IMR-90 (cell line): ENCODE results near the gene SECTM1. TPM values are rescaled to one million over a fixed set of nuclear protein-coding genes. Genes with fewer than 3 reads are reported as not detected.
"Not testable (repeated sequence)": the region's sequence is repeated elsewhere in the genome, so short reads cannot be mapped to it uniquely, and the experiment has no call there.

Source experiments
- ATAC-seq: fragments of 200-7000 bp; cut with Tn5 transposase; 2 replicates; pipeline ENCODE4 v1.9.1; 2020; ENCODE audit warnings: low read depth, mild to moderate bottlenecking, moderate library complexity
- BruUV-seq: library from RNA; stranded (reverse); fragments of 400-500 nt; replicated peaks from 2 replicates; lab custom pipeline; 2021; lab: Mats Ljungman, UMichigan
- CTCF ChIA-PET: fragments of 300-600 bp; formaldehyde crosslinking; extraction: SDS; loops from one replicate; lab custom pipeline; 2021; ENCODE audit warnings: antibody characterized with exemption; lab: Yijun Ruan, JAX
- POLR2A ChIA-PET: fragments of 300-600 bp; sonication (Branson Sonifier 250); formaldehyde crosslinking; loops from one replicate; lab custom pipeline; 2022; ENCODE audit warnings: antibody characterized with exemption; ENCODE audit not compliant: unreplicated experiment; lab: Charles Lee
- DNase-seq: peaks from one replicate; pipeline ENCODE4 v3.0.0; 2013
- H2AFZ ChIP-seq: replicated peaks from 2 replicates; pipeline ENCODE3; 2013; ENCODE audit warnings: low read length, mild to moderate bottlenecking; ENCODE audit not compliant: poor library complexity
- H2AK5ac ChIP-seq: 2 replicates; pipeline ENCODE4 v1.6.1; 2013; ENCODE audit warnings: low read depth, low read length, inconsistent platforms
- H2AK9ac ChIP-seq: replicated peaks from 2 replicates; pipeline ENCODE3; 2013; ENCODE audit warnings: mild to moderate bottlenecking, low read depth, low read length, moderate library complexity; ENCODE audit not compliant: poor library complexity
- H2BK120ac ChIP-seq: 2 replicates; pipeline ENCODE4 v1.6.1; 2013; ENCODE audit warnings: low read depth, low read length, inconsistent platforms
- H2BK15ac ChIP-seq: 3 replicates; pipeline ENCODE4 v1.6.1; 2013; ENCODE audit warnings: low read depth, low read length, inconsistent platforms
- H2BK20ac ChIP-seq: 2 replicates; pipeline ENCODE4 v1.6.1; 2013; ENCODE audit warnings: low read depth, mild to moderate bottlenecking, inconsistent platforms, low read length, moderate library complexity
- H2BK5ac ChIP-seq: 2 replicates; pipeline ENCODE4 v1.6.1; 2013; ENCODE audit warnings: mild to moderate bottlenecking, low read depth, low read length, inconsistent platforms; ENCODE audit not compliant: poor library complexity, severe bottlenecking
- H3K14ac ChIP-seq: replicated peaks from 2 replicates; pipeline ENCODE4 v1.6.1; 2013; ENCODE audit warnings: low read depth, low read length, inconsistent platforms
- H3K18ac ChIP-seq: 2 replicates; pipeline ENCODE4 v1.6.1; 2013; ENCODE audit warnings: low read depth, low read length, control low read depth
- H3K23ac ChIP-seq: 2 replicates; pipeline ENCODE4 v1.6.1; 2013; ENCODE audit warnings: low read depth, low read length, inconsistent platforms
- H3K27ac ChIP-seq: 2 replicates; pipeline ENCODE4 v1.5.1; 2013; ENCODE audit warnings: mild to moderate bottlenecking, control low read depth, low read length; ENCODE audit not compliant: insufficient read depth
- H3K27me3 ChIP-seq: 2 replicates; pipeline ENCODE4 v1.6.1; 2013; ENCODE audit warnings: low read length; ENCODE audit not compliant: control insufficient read depth, insufficient read depth
- H3K36me3 ChIP-seq: 2 replicates; pipeline ENCODE4 v1.6.1; 2013; ENCODE audit warnings: low read length, mixed read lengths; ENCODE audit not compliant: control insufficient read depth, insufficient read depth
- H3K4ac ChIP-seq: 2 replicates; pipeline ENCODE4 v1.6.1; 2013; ENCODE audit warnings: low read depth, low read length, inconsistent platforms
- H3K4me1 ChIP-seq: 2 replicates; pipeline ENCODE4 v1.6.1; 2013; ENCODE audit warnings: low read length, mixed read lengths; ENCODE audit not compliant: control insufficient read depth, insufficient read depth
- H3K4me2 ChIP-seq: 2 replicates; pipeline ENCODE4 v1.6.1; 2013; ENCODE audit warnings: low read depth, mild to moderate bottlenecking, control low read depth, low read length, moderate library complexity
- H3K4me3 ChIP-seq: 2 replicates; pipeline ENCODE4 v1.5.1; 2013; ENCODE audit warnings: low read depth, mild to moderate bottlenecking, control low read depth, low read length, moderate library complexity; ENCODE audit not compliant: insufficient read depth
- H3K56ac ChIP-seq: 2 replicates; pipeline ENCODE4 v1.6.1; 2013; ENCODE audit warnings: low read length, inconsistent platforms; ENCODE audit not compliant: insufficient read depth; ENCODE audit errors: extremely low read depth
- H3K79me1 ChIP-seq, 2 experiments: 2 replicates each; pipeline ENCODE4 v1.6.1; 2013; ENCODE audit warnings: low read length in 2 of 2, inconsistent platforms in 1 of 2, low read depth in 1 of 2
- H3K9ac ChIP-seq: 2 replicates; pipeline ENCODE4 v1.6.1; 2013; ENCODE audit warnings: low read depth, low read length, control low read depth
- H3K9me1 ChIP-seq: 2 replicates; pipeline ENCODE4 v1.6.1; 2013; ENCODE audit warnings: low read length, inconsistent platforms; ENCODE audit not compliant: insufficient read depth
- H3K9me3 ChIP-seq: 2 replicates; pipeline ENCODE4 v1.6.1; 2013; ENCODE audit warnings: low read length; ENCODE audit not compliant: control insufficient read depth, insufficient read depth
- H4K20me1 ChIP-seq: 2 replicates; pipeline ENCODE4 v1.6.1; 2013; ENCODE audit warnings: low read length, inconsistent platforms; ENCODE audit not compliant: insufficient read depth
- H4K5ac ChIP-seq: 2 replicates; pipeline ENCODE4 v1.6.1; 2013; ENCODE audit warnings: mild to moderate bottlenecking, low read depth, low read length, control low read depth
- H4K8ac ChIP-seq, 2 experiments: 2 replicates each; pipeline ENCODE4 v1.6.1; 2013; ENCODE audit warnings: low read depth in 2 of 2, low read length in 2 of 2, control low read depth in 1 of 2, inconsistent platforms in 1 of 2
- H4K91ac ChIP-seq: 2 replicates; pipeline ENCODE4 v1.6.1; 2013; ENCODE audit warnings: low read depth, low read length, inconsistent platforms; ENCODE audit not compliant: insufficient read depth
- WGBS, 2 experiments: methylation state at CpG; one replicate each; pipeline versions ENCODE4 v1.1.5 to v1.1.7; 2013; ENCODE audit warnings: missing lambda C conversion rate in 2 of 2; ENCODE audit not compliant: insufficient read length in 1 of 2; ENCODE audit errors: extremely low coverage in 2 of 2; 5-methylcytosine and 5-hydroxymethylcytosine counted together
- dilution Hi-C: fragments of 300-500 bp; cut with HindIII; formaldehyde crosslinking; loops from one replicate; pipeline ENCODE4 v1.14.3; 2018; ENCODE audit warnings: low sequenced_read_pairs; ENCODE audit not compliant: unreplicated experiment
- in situ Hi-C: fragments of 300-500 bp; cut with MboI; formaldehyde crosslinking; loops from 3 replicates; pipeline ENCODE4 v1.14.3; 2019; ENCODE audit warnings: low sequenced_read_pairs, inconsistent platforms, mixed read lengths
- intact Hi-C: fragments of 100-400 bp; cut with micrococcal nuclease; formaldehyde crosslinking; loops from 2 replicates; pipeline ENCODE4 v1.10.0; 2022
- polyA plus RNA-seq, 3 experiments: library from polyadenylated mRNA; depleted of rRNA; stranded (reverse); fragments of >200 nt; gene quantifications; 2 replicates each; pipeline ENCODE4 v1.2.3, GENCODE V29; 2012; ENCODE audit warnings: low replicate concordance in 1 of 3
- total RNA-seq: library from RNA; depleted of rRNA; stranded (reverse); fragments of >200 nt; gene quantifications from 2 replicates; pipeline ENCODE4 v1.2.3, GENCODE V29; 2012

SECTM1 gene
- total and polyA plus RNA-seq, 2 of the 4 experiments (the other 2 are of a cell fraction): 2.3 to 4.4 TPM

- H3K36me3 ChIP-seq, CTCF ChIA-PET, H3K4ac ChIP-seq, H3K4me2 ChIP-seq, H3K23ac ChIP-seq, H3K4me3 ChIP-seq, H4K91ac ChIP-seq, H3K4me1 ChIP-seq, H3K14ac ChIP-seq, H4K5ac ChIP-seq, H2BK120ac ChIP-seq, ATAC-seq, in situ Hi-C loops, H3K9ac ChIP-seq, dilution Hi-C loops, H3K18ac ChIP-seq, H2AFZ ChIP-seq, H3K56ac ChIP-seq, H2BK20ac ChIP-seq, H2BK5ac ChIP-seq, H2BK15ac ChIP-seq, H4K8ac ChIP-seq, H4K20me1 ChIP-seq, POLR2A ChIA-PET, BruUV-seq, H3K9me1 ChIP-seq, H3K27ac ChIP-seq, H3K79me1 ChIP-seq, H2AK9ac ChIP-seq, DNase-seq, intact Hi-C loops, H3K9me3 ChIP-seq, H2AK5ac ChIP-seq: not testable (repeated sequence)
- WGBS, 2 experiments: no CpG with 5 or more reads among the region's 5 CpGs
- peaks cover 59% of the 10 kb centered on the region for H3K27me3 ChIP-seq
Observed at GRCh38 chr17:82377294-82377693, 43.7 kb upstream of the SECTM1 start.
